GM20000 (cell line): ENCODE data around the gene CBY2.

ENCODE experiments used
- DNase-seq: peaks from one replicate; pipeline ENCODE4 v3.0.0; 2012; ENCODE audit warnings: low spot score
- TF ChIP-seq, protein P1 (sequence below): IDR thresholded peaks from 2 replicates; pipeline ENCODE4 v1.5.1; 2012; ENCODE audit warnings: mild to moderate bottlenecking, control low read depth; ENCODE audit errors: extremely low read depth, missing control alignments

CBY2 gene

DNA sequence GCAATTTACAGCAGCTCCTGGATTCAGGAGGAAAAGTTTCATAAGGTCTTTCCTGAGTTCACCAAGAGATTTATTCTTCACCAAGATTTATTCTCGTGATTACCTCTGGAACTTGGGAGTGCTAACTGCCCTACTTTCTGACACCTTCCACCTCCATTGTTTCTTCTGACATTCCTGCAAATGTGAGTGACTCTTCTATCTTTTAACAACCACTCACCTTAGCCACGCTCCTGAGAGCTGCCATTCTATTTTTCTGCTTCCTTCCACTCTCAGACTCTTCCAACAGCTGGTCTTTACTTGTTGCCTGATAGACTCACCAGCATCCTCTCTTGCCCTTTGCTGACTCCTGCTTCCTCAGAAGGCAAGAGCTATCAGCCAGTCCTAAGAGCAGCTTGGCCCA is 11.5 kb upstream of the CBY2 start:
- TF ChIP-seq, protein P1, sequence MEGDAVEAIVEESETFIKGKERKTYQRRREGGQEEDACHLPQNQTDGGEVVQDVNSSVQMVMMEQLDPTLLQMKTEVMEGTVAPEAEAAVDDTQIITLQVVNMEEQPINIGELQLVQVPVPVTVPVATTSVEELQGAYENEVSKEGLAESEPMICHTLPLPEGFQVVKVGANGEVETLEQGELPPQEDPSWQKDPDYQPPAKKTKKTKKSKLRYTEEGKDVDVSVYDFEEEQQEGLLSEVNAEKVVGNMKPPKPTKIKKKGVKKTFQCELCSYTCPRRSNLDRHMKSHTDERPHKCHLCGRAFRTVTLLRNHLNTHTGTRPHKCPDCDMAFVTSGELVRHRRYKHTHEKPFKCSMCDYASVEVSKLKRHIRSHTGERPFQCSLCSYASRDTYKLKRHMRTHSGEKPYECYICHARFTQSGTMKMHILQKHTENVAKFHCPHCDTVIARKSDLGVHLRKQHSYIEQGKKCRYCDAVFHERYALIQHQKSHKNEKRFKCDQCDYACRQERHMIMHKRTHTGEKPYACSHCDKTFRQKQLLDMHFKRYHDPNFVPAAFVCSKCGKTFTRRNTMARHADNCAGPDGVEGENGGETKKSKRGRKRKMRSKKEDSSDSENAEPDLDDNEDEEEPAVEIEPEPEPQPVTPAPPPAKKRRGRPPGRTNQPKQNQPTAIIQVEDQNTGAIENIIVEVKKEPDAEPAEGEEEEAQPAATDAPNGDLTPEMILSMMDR: no peak
- DNase-seq: no peak

DNA sequence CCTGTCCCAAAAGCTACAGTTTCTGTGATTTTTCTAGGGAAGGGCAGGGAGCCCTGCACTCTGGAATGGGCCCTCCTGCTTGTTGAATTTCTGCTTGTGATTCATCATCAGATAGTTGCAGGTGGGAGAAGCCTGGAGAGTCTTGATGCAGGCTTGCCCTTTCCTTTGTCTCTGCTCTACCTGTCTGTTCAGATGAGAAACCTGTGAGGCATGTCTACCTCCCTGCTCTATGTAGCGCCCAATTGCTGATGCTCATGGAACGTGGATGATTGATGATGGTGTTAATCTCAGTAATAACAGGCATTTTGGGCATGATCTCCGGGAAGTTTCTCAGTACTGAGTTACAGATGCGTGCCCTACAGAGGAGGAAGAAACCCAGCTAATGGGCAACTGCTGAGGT is 10.9 kb upstream of the CBY2 start:
- TF ChIP-seq, protein P1: no peak
- DNase-seq: no peak

DNA sequence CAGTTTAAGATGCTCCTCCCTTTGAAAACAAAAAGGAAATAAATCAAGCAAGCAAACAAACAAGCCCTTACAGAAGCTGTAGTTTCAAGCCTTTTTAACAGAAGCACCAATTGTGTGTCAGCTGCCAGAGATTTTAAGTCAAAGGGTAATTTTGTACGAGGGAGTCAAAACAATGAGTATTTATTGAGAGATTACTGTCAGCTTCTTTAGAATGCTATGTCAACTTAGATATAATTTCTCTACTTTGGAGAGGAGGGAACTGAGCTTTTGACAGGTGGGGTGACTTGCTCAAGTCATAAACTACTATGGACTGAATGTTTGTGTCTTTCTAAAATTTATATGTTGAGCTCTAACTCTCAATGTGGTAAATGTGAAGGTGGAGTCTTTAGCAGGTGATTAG is 10.5 kb upstream of the CBY2 start:
- DNase-seq: no peak
- TF ChIP-seq, protein P1: no peak

DNA sequence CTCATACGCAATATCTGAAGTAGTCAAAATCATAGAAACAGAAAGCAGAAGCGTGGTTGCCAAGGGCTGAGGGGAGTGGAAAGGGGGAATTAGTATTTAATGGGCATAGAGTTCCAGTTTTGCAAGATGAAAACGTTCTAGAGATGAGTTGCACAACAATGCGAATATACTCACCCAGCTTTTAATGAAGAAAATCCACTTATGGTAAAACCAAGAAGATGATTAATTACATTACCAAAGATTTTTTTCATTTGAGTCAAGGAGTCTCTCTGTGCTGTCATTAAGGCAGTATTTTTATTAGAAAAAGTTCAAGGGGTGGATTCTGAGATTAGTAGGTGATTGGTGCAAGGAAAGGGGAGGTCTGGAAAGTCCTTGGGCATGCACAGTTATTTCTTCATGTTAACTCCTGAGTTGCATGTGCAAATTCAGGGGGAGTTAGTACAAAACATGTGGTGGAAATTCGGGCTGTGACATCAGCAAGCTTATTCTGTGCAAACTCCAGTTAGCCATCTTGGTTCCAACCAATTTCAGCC is 6.9 kb upstream of the CBY2 start:
- DNase-seq: no peak
- TF ChIP-seq, protein P1: no peak

GRCh38 chr13:45696610-45697226 is 5.4 kb upstream of the CBY2 start:
- no peak for DNase-seq
- TF ChIP-seq, protein P1: no peak

DNA sequence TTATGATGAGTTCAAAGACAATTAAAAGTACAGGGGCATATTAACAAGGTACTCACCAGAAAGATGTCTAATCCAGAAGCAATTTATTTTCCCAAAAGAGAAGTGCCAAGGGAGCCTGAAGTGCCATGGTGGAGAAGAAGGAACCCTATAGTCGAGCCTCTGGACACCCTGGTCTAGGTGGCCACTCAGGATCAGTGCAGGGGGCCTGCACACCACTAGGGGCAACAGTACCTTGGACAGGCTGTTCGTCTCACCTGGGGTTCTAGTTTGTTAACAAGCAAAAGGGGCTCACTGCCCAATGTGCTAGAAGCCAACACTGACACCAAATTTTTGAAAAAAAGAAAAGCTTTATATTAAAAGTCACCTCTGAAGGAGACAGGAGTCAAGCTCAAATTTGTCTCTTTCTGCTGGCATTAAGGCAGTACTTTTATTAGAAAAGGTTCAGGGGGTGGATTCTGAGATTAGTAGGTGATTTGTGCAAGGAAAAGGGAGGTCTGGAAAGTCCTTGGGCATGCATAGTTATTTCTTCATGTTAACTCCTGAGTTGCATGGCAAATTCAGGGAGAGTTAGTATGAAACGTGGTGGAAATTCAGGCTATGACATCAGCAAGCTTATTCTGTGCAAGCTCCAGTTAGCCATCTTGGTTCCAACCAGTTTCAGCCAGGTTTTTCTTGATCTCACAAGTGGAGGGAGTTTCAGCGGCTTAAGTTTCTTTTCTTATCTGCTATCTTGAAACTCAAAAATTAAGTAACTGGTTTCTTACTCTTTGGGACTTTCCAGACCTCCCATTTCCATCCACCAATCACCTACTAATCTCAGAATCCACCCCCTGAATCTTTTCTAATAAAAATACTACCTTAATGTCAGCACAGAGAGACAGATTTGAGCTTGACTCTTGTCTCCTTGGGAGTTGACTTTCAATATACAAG is 884 bp upstream of the CBY2 start:
- TF ChIP-seq, protein P1: no peak
- DNase-seq: peak; percentile 51

DNA sequence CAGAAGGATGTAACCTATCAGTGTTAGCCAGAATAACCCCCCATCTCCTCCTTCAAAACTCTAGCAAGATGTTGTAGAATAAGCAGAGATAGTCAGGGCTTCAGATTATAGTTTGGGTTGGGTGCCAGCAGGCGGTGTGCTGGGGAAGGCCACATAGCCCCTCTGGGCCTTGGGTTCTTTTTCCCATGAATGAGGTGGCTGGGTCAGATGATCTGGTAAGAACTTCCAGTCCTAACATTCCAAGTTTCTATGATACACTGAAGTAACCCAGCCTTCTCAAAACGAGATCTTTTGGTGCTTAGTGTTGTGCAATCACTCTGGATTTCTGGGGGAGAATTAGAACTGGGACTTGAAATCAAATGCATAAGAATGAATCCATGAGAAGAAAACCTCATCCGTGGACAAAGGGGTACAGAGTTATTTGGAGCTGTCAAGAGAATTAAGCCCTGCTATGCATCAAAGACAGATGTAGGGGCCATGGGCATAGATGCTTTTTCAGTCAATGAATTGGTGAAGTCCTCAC is 810 bp downstream of the CBY2 start:
- DNase-seq: no peak
- TF ChIP-seq, protein P1: no peak
